Activated CD8-positive, alpha-beta memory T cell treated with anti-CD3 and anti-CD28 coated beads, Interleukin-2, amount 50 U/mL, for 1 hour (primary cell): ENCODE measurements around the gene PLK5.
"Not testable (repeated sequence)": the region's sequence is repeated elsewhere in the genome, so short reads cannot be mapped to it uniquely, and the experiment has no call there.

ENCODE experiments used
- DNase-seq: peaks from one replicate; pipeline ENCODE4 v3.0.0-alpha.2; 2020; ENCODE audit errors: extremely low read depth

PLK5 gene

DNA sequence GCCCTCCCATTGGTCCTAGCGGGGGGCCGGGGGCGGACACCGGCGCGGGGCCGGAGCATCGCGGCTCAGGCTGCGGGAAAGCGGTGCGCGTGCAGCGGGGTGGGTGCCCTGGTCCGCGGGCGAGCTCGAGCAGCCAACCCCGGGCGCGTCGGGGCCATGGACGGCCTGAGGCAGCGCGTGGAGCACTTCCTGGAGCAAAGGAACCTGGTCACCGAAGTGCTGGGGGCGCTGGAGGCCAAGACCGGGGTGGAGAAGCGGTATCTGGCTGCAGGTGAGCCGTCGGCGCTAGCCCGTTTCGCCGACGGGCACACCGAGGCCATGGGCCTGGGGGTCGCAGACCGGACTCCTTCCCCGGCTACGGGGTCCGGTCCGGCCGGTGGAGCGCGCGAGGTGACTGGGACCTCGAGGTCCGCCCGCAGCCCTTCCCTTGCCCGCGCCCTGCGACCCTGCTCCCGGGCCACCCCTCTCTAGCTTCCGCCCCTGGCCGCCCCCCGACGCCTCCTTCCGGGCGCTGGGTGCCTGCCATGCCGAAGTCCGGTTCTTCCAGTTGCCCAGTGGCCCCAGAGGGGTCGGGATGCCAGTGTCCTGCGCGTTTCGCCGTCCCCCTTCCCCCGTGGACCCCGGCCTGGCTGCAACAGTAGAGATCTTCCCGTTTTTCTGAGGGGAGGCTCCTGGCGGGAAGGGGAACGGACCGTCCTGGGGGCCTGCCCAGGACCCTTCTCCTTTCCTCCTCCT is 32.6 kb upstream of the PLK5 start, which contains the start of gene REEP6:
TSS of gene REEP6 (plus strand) at position 68 of the 735 bp plus-strand sequence. CDS start at position 157, 89 bp downstream.
- no peak for DNase-seq

DNA sequence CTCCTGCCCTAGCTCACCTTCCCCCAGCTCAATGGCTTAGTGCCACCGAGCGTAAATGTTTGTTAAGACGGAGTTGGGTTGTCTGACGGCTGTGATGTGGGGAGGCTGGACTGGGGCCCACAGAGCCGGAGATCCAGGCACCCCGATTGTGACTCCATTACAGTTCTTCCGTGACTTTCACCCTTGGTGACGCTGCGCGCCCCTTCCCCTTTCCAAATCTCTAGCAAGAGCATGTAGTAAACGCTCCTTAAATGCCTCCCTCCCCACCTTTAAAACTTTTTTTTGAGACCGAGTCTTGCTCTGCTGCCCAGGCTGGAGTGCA is 32.1 kb upstream of the PLK5 start:
- DNase-seq, result no peak

DNA sequence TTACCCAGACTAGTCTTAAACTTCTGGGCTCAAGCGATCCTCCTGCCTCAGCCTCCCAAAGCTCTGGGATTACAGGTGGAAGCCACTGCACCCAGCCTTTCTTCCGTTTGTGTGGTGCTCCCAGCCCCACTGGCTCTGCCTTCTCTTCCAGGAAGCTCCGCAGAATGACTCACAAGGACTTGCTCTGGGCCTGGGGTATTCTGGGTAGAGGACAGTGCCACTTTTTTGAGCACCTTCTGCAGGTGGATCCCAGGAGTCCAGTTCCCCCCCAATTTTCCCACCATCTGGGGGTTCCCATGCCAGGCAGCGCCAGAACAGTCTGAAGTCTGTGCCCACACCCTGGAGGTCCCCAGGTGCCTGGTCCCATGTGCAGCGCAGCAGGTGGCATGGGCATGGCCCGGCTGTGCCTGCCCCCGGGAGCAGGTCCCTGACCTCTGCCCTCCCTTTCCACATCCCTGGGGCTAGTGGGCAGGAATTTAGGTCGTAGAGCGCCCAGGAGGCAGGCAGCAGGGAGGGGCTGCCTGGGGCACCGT is 31.3 kb upstream of the PLK5 start:
- DNase-seq, result no peak

DNA sequence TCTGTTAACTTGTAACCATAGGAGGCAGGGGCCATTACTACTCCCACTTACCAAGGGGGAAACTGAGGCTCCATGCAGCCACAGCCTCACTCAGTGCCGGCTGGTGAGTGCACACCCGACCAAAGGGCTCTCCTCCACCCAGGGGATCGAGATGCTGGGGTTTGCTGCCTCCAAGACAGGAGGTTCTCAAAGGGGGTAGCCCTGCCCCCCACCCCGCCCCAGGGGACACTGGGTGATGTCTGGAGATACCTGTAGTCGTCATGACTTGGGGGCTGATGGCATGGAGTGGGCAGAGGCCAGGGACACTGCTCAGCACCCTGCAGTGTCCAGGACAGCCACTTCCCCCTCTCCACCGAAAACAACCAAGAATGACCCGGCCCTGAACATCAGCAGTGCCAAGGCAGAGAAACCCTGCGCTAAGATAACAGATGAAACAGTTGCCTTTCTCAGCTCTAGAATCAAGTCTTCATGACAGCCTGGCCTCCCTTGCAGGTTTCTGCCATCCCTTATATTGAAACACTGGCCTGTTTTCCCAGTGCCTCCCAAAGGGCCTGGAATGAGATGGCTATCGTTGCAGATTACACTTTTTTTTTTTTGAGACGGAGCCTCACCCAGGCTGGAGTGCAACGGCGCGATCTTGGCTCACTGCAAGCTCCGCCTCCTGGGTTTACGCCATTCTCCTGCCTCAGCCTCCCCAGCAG is 29.6 kb upstream of the PLK5 start:
- DNase-seq, result no peak

- DNase-seq, result no peak
Measured at GRCh38 chr19:1495051-1495798, 28.7 kb upstream of the PLK5 start.

DNA sequence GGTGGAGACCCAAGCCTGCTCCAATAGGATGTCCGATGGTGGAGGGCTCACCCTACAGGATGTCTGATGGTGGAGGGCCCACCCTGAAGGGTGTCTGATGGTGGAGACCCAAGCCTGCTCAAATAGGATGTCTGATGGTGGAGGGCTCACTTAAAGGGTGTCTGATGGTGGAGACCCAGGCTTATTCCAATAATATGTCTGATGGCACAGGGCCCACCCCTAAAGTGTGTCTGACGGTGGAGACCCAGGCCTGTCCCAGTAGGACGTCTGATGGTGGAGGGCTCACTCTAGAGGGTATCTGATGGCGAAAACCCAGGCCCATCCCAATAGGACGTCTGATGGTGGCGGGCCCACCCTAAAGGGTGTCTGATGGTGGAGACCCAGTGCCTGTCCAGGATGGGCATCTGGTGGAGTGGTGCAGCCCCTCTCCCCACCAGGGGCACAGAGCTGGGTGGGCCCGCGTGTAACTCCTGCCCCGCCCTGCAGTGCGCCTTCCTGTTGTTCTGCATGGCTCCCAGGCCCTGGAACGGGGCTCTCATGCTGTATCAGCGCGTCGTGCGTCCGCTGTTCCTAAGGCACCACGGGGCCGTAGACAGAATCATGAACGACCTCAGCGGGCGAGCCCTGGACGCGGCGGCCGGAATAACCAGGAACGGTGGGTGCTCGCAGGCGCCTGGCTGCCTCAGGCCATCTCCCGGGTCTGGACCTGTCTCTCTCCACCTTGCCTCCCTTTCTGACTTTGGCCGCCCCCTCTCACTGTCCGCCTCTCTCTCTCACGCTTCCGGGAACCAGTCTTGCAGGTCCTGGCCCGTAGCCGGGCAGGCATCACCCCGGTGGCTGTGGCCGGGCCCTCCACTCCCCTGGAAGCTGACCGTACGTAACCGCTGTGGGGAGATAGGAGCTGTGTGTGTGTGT is 27.8 kb upstream of the PLK5 start:
- no peak for DNase-seq

DNA sequence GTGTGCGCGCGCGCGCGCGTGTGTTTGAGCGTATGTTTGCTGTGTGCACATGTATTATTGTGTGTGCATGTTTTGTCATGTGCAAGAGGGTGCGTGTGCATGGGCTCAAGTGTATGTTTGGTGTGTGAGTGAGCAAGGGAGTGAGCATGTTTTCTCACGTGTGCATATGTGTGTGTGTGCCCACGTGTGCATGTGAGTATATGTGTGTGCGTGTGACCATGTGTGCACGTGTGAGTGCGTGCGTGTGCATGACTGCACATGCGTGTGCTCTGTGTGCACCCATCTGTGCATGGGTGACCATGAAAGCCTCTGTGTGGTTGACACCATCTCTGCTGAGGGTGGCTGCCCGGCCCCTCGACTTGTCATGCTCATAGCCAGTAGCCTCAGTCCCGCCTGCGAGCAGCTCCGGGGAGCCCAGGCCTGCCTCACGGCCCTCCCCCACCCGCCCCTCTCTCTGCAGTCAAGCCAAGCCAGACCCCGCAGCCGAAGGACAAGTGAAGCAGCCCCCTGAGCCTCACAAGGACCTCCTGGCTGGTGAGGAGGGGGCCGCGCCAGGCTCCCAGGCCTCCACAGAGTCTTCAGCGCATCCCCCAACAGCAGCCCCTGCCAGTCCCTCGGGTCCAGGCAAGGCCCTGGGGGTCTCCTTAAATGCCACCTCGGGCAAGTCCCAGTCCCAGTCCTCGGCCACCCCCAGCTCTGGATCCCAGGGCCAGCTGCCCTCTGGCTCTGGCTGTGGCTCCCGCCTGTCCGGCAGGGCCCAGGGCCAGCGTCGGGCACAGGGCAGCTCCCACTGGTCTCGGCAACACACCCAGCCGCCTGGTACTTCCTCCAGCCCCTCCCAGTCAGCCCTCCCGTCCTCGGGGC is 26.9 kb upstream of the PLK5 start:
- no peak for DNase-seq

GRCh38 chr19:1497578-1498235 is 26.2 kb upstream of the PLK5 start:
- no peak for DNase-seq

- DNase-seq, result not testable (repeated sequence)
Measured at GRCh38 chr19:1499231-1499630, 24.6 kb upstream of the PLK5 start.

DNA sequence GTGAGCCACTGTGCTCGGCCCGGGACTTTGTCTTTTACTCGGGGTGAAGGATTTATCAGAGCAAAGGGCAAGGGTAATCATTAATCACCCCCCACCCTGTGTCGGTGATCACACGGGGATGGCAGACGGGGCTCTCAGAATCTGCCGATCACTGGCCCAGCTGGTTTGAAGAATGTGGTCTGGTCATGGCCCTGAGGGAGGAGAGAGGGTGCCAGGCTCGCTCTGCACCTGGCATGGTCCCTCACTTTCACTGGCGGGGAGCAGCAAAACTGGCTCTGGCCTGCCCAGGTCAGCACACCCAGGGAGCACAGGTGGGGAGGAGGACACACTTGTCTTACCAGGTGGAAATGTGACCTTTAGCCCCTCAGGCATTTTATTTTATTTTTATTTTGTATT is 22.7 kb upstream of the PLK5 start:
- no peak for DNase-seq

DNA sequence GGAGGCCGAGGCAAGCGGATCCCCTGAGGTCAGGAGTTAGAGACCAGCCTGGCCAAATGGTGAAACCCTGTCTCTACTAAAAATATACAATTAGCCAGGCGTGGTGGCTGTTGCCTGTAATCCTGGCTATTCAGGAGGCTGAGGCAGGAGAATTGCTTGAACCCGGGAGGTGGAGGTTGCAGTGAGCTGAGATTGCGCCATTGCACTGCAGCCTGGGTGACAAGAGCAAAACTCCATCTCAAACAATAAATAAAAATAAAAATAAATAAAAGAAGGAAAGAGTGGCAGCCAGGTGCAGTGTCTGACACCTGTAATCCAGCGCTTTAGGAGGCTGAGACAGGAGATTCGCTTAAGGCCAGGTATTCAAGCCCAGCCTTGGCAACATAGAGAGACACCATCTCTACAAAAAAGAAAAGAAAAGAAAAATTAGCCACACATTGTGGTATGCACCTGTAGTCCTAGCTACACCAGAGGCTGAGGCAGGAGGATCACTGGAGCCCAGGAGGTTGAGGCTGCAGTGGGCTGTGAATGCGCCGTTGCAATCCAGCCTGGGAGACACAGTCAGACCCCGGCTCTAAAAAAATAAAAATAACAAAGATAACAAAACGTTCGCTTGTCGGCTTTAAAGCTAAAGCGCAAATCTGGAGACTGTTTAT is 21.3 kb upstream of the PLK5 start:
- DNase-seq, result no peak

- DNase-seq, result no peak
Measured at GRCh38 chr19:1503089-1503924, 20.6 kb upstream of the PLK5 start.

- no peak for DNase-seq
Measured at GRCh38 chr19:1503925-1504773, 19.7 kb upstream of the PLK5 start.

GRCh38 chr19:1505012-1505411 is 18.9 kb upstream of the PLK5 start:
- DNase-seq, result no peak

DNA sequence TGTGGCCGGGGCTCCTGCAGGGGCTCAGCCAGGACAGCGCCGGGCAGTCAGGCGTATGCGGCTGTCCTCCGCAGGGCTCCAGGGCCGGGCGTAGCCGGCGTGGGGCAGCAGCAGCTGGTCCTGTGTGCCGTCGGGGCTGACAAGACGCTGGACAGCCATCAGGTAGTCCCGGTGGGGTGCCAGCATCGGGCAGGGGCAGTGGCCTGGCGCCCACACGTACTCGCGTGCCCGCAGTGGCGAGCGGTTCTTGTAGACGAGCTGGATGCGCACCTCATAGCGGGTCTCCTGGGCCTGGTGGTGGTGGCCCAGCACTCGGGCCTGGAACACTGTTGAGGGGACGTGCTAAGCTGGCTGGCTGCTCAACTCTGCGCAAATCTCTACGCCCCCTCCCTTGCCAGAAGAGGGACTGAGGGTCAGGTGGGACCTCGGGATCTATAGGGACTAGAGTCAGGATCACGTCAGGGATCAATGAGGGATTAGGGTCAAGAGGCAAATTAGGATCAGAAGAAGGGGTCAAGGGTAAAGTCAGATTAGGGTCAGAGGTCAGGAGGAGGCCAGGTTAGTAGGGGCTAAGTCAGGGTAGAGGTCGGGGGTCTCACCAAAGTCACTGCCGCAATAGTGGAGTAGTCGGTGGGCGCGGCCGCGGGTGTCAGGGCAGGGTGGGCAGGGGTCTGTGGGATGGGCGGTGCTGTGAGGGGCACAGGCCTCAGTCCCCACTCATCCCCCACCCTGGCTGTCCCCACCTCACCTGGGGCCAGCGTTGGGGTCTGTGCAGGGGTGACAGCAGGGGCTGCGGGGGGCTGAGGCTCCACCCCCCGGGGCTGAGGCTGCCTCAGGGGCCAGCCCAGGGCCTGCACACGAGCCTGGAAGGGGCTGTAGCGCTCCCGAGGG is 17.6 kb upstream of the PLK5 start:
- no peak for DNase-seq

DNA sequence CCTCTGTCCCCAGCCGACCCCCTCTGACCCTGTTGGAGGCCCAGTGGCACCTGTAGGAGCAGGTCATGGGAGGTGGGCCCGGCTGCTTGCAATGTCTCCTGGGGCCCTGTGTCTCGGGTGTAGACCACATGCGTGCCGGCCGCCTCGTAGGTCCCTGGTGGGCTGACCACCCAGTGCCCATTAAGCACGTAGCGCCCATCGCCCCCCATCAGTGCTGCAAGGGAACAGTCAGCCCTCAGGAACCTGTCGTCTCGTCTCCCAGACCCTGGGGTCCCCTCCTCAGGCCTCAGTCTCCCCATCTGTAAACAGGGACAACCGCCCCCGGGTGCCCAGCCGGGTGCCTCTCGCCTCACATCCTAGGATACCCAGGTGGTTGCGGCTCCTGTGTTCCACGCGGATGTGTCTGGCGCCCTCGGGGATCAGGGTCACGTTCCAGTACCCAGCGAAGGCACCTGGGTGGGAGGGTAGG is 16.7 kb upstream of the PLK5 start:
- DNase-seq, result no peak
